Naive thymus-derived CD4-positive, alpha-beta T cell (primary cell): ENCODE measurements around the gene BTD. TPM values are rescaled to one million over a fixed set of nuclear protein-coding genes. Genes with fewer than 3 reads are reported as not detected.

Source experiments
- microRNA-seq: library from miRNA; unstranded; fragments of <30 nt; microRNA quantifications from one replicate; pipeline ENCODE4 v1.2.0, GENCODE V29; 2022; ENCODE audit warnings: borderline microRNAs expressed
- polyA plus RNA-seq, 2 donors: library from polyadenylated mRNA; unstranded; fragments of 300-500 nt; fragmentation: Illumina TruSeq; gene quantifications; one replicate each; pipeline ENCODE4 v1.2.3, GENCODE V29; 2021
- total RNA-seq, 6 experiments: library from RNA in 5 of 6; stranded (reverse) in 5 of 6; gene quantifications; 1 replicate in 5 of 6; 2 replicates in 1 of 6; pipeline ENCODE4 v1.2.3 and lab custom pipeline; 2021 to 2026

The BTD gene
- total and polyA plus RNA-seq, 7 experiments from 2014 or later = 6.8 to 23.3 (median 17.0) TPM

Small RNAs within 50 kb of the gene (microRNA-seq; reads per million reads assigned to microRNA genes)
- gene MIR3134 = not detected

Other genes with a start within 250 kb of the BTD start
- gene METTL6, start 174.2 kb upstream of the BTD start, total RNA-seq = 10 to 100 TPM in 4 of 5 experiments, 1 to 10 TPM in 1; 7.9 to 23.0 (median 18.3) TPM
- gene METTL6, start 174.2 kb upstream of the BTD start, polyA plus RNA-seq = 10 to 100 TPM; 10.8 to 18.4 TPM
- gene EAF1, start 174.1 kb upstream of the BTD start, total RNA-seq = 10 to 100 TPM; 17.8 to 61.9 (median 27.8) TPM
- gene EAF1, start 174.1 kb upstream of the BTD start, polyA plus RNA-seq = 1 to 10 TPM; 5.0 to 5.7 TPM
- gene COLQ, start 80.0 kb upstream of the BTD start, total RNA-seq = 1 to 10 TPM; 3.1 to 6.6 (median 4.9) TPM
- under 1 TPM; 0.26 TPM for gene COLQ, start 80.0 kb upstream of the BTD start, polyA plus RNA-seq
- gene HACL1, start 176 bp upstream of the BTD start, total RNA-seq = 10 to 100 TPM; 18.7 to 41.4 (median 35.4) TPM
- gene HACL1, start 176 bp upstream of the BTD start, polyA plus RNA-seq = 10 to 100 TPM; 40.1 to 40.9 TPM
- gene ANKRD28, start 196.2 kb downstream of the BTD start, total RNA-seq = 10 to 100 TPM; 27.4 to 70.4 (median 43.2) TPM
- gene ANKRD28, start 196.2 kb downstream of the BTD start, polyA plus RNA-seq = 10 to 100 TPM in 1 of 2 donors, 1 to 10 TPM in 1; 8.7 to 10.7 TPM